Activated CD8-positive, alpha-beta memory T cell treated with anti-CD3 and anti-CD28 coated beads, Interleukin-2, amount 50 U/mL, for 1 hour (primary cell): ENCODE data around the gene SYT7.

Experiments
- DNase-seq: peaks from one replicate; pipeline ENCODE4 v3.0.0-alpha.2; 2020; ENCODE audit errors: extremely low read depth

Gene SYT7

GRCh38 chr11:61607920-61608599, 27.2 kb upstream of the SYT7 start:
- DNase-seq: no peak

GRCh38 chr11:61607426-61607825, 26.6 kb upstream of the SYT7 start:
- DNase-seq: no peak

- no peak for DNase-seq
Measured at GRCh38 chr11:61603667-61604066, 22.8 kb upstream of the SYT7 start.

DNA sequence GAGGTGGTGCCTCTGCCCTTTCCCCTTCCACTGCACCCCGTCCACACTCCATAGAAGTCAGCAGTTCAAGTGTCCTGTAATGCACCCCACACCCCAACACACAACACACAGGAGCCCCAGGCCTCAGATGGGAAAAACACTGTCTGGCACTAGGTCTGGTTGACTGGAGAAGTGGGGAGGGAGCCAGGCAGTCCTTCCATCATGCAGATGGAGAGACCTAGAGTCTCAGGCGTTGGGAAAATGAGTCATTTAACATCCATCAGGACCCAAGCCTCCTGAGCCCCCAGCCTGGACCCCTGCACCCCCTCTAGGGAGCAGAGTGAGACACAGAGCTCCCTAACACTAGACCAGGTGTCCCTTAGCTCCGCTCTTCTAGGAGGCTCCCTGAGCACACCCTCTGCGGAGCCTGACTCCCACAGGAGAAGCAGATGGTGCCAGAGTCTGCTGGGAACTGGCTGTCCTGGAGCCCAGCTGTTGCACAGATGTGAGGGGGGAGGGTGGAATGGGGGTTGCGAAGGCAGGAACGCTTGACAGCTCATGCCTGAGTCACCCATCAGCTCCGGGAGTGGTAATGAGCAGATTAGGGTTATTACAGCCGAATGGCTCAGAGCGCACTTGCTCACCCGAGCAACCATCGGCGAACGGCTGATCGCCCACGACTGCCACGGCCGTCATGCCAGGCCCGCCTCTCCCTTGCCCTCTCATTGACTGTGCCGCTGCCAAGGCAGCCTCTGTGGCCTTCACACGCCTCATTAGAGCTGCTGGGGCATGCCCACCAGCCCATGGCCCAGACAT, 22.1 kb upstream of the SYT7 start:
- no peak for DNase-seq

- DNase-seq: no peak
Measured at GRCh38 chr11:61601512-61601911, 20.6 kb upstream of the SYT7 start.

- DNase-seq: no peak
Measured at GRCh38 chr11:61599968-61600710, 19.3 kb upstream of the SYT7 start.

GRCh38 chr11:61598886-61599868, 18.3 kb upstream of the SYT7 start:
- DNase-seq: no peak

DNA sequence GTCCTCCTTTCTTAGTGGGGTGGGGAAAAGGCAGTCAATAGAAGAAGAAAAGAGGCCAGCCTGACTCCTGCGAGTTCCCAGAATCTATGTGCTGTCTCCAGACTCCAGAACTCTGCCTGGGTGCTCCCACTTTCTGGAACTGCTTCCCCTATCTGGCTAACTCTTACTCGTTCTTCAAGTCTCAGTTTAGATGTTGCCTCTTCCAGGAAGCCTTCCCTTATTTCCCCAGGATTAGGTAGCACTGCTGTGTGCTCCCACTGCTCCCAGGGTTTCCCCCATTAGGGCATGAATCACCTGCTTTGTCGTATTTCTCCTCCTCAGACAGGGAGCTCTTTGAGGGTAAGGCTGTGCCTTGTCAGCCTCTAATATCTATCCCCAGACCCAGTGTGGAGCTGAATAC, 17.5 kb upstream of the SYT7 start:
- DNase-seq: no peak

GRCh38 chr11:61596990-61597389, 16.1 kb upstream of the SYT7 start:
- DNase-seq: no peak

DNA sequence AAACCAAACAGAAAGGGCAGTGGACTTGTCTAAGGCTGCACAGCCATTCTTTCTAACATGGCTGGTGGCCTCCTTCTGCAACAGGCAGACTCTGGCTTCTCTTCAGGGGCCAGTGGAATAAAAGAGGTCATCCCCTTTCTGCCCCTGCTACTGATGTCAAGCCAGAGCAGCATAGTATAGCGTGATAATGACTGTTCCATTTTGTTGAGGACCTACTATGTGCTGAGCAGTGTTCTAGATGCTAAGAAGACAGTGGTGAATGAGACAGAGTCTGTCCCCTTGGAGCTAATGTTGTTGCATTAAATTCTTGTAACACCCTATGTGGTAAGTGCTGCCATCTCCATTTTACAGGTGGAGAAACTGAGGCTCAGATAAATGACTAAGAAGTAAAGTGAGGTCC, 15.7 kb upstream of the SYT7 start:
- DNase-seq: no peak

GRCh38 chr11:61594907-61595257, 14.0 kb upstream of the SYT7 start:
- no peak for DNase-seq

DNA sequence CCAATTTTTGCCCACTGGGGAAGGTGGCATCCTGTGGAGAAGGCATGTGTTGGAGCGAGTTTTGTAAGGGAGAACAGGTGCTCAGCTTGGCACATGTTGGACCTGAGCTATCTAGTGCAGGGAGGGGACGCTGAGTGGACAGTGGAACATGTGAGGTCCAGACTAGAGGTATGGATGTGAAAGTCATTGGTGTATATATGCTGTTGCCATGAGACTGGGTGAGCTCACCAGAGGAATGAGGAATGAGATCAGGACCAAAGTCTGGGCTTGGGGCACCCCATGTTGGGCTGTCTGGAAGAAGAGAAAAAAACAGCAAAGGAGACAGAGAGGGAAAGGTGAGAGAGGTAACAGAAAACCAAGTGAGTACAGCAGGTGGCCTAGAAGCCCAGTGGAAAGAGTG, 12.3 kb upstream of the SYT7 start:
- no peak for DNase-seq

- DNase-seq: no peak
Measured at GRCh38 chr11:61592176-61592575, 11.3 kb upstream of the SYT7 start.

DNA sequence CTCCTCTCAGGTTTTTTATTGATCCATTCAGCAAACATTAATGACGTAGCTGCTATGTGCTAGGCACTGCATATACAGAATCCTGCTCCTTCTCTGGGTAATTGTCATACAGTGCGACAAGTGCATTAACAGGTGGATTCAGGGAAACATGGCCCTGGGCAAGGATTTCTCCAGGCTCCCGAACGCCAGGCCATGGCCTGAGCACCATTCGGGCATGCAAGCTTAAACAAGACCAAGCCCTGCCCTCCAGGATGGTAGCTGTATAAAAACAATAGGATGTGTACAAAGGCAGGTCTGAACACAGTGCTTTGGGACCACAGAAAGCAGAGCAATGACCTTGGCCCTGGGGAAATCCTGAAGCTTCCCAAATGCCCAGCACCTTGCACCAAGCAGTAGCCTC, 9.1 kb upstream of the SYT7 start:
- no peak for DNase-seq

GRCh38 chr11:61588728-61589191, 7.9 kb upstream of the SYT7 start:
- no peak for DNase-seq

DNA sequence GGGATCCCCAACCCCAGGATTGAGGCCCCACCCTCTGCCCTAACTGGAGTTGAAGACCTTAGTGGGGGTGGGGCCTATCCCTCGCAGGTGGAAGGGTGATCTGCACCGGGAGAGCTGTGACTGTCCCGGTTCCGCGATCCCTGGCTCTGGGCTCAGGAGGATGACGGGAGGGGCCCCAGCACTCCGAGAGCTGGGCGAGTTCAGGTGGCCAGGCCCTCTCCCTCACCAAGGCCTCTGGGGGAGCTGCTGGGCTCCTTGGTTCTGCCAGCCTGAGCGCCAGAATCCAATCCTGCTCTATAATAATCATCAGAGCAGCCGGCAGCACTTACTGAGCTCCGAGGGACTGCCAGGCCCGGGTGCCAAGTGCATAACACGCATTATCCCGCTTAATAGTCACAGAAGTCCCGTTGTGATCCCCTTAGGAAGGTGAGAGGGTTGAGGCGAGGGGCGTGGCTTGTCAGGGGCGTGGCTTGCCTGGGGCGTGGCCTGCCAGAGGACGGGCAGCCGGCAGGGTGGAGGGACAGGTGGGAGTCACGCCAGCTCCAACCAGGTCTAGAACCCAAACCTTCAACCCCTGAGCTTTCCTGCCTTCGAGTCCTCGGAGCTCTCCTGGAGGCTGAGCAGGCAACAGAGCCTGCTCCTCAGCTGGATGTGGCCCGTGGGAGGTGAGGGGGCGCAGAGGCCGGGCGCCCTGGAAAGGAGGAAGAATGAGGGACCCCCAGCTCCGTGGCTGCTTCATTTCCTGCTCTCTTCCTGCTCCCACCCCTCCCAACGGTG, 7.3 kb upstream of the SYT7 start:
- no peak for DNase-seq

- DNase-seq: no peak
Measured at GRCh38 chr11:61587541-61587941, 6.7 kb upstream of the SYT7 start.

- no peak for DNase-seq
Measured at GRCh38 chr11:61586792-61587430, 6.0 kb upstream of the SYT7 start.

DNA sequence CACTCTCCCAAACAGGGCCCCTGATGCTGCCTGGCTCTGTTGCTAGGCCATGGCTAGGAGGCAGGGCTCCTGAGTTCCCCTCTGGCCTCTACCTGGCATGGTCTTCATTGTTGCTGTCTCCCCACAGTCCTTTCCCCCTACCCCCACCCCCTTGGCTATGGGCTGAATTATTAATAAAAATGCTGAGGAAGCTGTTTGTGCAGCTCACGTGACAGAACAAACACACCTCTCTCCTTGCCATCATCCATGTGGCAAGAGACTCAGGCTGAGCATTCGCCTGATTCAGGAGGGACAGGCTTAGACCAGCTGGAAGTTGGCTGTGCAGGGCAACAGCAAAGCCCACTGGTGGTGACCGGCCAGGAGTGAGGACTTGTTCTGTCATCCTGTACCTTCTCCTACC, 4.2 kb upstream of the SYT7 start:
- no peak for DNase-seq

- DNase-seq: no peak
Measured at GRCh38 chr11:61581931-61582330, 1.1 kb upstream of the SYT7 start.
